Measurements from ENCODE around the gene CCDC188. TPM values are rescaled to one million over a fixed set of nuclear protein-coding genes. Genes with fewer than 3 reads are reported as not detected.

Gene CCDC188
- total RNA-seq, 1 experiment from 2014 or later, result not detected

DNA sequence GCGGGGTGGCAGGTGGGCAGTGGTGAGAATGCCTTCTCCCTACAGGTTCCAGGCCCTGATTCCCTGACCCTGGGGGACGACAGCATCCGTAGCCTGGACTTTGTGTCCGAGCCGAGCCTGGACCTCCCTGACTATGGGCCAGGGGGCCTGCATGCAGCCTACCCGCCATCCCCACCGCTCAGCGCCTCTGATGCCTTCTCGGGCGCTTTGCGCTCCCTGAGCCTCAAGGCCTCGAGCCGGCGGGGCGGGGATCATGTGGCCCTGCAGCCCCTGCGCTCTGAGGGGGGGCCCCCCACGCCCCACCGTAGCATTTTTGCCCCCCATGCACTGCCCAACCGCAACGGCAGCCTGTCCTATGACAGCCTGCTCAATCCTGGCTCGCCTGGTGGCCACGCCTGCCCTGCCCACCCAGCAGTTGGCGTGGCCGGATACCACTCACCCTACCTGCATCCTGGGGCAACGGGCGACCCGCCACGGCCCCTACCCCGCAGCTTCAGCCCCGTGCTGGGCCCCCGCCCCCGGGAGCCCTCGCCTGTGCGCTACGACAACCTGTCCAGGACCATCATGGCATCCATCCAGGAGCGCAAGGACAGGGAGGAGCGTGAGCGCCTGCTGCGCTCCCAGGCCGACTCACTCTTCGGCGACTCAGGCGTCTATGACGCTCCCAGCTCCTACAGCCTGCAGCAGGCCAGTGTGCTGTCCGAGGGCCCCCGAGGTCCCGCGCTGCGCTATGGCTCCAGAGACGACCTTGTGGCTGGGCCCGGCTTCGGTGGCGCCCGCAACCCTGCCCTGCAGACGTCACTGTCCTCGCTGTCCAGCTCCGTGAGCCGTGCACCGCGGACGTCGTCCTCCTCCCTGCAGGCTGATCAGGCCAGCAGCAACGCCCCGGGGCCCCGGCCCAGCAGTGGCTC is 7.9 kb downstream of the CCDC188 start:
- Histone ChIP-seq H3K36me3 (ENCODE audit: low read depth) (no peaks in the 10 kb centered on the region), H4K20me1 (ENCODE audit: insufficient read depth) (no peaks in the 10 kb centered on the region), H3F3A (ENCODE audit: insufficient read depth, low read depth) (no peaks in the 10 kb centered on the region), H3K27ac (no peak overlapping the region), H3K27me3 (ENCODE audit: insufficient read depth, low read depth) (no peaks in the 10 kb centered on the region), H3K79me2 (ENCODE audit: low read depth) (no peaks in the 10 kb centered on the region), H3K4me2 (no peak overlapping the region), H3K4me1 (replicated peaks; ENCODE audit: insufficient read depth) (no peaks in the 10 kb centered on the region), H3K9me2 (ENCODE audit: insufficient read depth) (no peaks in the 10 kb centered on the region), H2AFZ (no peak overlapping the region), H3K9me3 (ENCODE audit: insufficient read depth, low read depth) (no peaks in the 10 kb centered on the region), H3K4me3 (no peak overlapping the region)
- TF ChIP-seq EZH2 (IDR thresholded peaks at IDR 0.05; ENCODE audit: low read depth), result no peak
- TF ChIP-seq, protein P1, sequence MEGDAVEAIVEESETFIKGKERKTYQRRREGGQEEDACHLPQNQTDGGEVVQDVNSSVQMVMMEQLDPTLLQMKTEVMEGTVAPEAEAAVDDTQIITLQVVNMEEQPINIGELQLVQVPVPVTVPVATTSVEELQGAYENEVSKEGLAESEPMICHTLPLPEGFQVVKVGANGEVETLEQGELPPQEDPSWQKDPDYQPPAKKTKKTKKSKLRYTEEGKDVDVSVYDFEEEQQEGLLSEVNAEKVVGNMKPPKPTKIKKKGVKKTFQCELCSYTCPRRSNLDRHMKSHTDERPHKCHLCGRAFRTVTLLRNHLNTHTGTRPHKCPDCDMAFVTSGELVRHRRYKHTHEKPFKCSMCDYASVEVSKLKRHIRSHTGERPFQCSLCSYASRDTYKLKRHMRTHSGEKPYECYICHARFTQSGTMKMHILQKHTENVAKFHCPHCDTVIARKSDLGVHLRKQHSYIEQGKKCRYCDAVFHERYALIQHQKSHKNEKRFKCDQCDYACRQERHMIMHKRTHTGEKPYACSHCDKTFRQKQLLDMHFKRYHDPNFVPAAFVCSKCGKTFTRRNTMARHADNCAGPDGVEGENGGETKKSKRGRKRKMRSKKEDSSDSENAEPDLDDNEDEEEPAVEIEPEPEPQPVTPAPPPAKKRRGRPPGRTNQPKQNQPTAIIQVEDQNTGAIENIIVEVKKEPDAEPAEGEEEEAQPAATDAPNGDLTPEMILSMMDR (conservative IDR thresholded peaks at IDR 0.05), result no peak
- ChIA-PET POLR2A (ENCODE audit: unreplicated experiment) (no interaction called here), CTCF (no interaction called here)
- no TSS peak for BruUV-seq (replicated peaks)
- DNase-seq, result no peak
- intact Hi-C loops (cut with micrococcal nuclease; ENCODE audit: unreplicated experiment), result no loop called here

DNA sequence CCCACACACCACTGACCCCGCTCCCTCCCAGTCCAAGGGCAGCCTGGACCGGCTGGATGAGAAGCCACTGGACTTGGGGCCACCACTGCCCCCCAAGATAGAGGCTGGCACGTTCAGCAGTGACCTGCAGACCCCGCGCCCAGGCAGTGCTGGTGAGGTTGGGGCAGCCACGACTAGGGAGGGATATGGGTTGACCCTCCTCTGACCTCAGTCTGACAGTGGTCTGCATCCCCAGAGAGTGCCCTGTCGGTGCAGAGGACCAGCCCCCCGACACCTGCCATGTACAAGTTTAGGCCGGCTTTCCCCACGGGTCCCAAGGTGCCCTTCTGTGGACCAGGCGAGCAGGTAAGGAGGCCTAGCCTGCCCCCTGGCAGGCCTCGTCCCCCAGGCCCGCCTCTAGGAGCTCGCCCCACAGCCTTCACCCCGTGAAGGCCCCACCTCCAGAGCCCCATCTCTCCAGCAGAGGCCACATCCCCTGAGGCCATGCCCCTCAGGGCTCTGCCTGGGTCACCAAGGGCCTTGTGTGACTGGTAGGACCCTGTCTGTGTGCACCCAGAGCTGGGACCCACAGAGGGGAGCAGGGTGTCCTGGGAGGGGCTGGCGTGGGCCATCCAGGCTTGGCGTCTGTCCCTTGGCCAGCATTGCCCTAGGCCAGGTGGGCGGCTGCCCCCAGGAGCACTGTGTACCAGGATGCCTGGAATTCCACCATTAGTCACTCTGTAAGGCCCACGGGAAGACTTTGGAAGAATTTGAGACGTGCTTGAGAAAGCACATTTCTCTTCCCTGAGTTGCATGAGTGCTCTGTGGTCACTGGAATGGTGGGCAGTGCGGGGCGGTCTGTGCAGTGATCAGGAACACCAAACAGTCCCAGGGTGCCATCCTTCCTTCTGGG is 9.4 kb downstream of the CCDC188 start:
- ChIA-PET POLR2A (ENCODE audit: unreplicated experiment) (no interaction called here), CTCF (no interaction called here)
- TF ChIP-seq, protein P1 (conservative IDR thresholded peaks at IDR 0.05), result no peak
- TF ChIP-seq EZH2 (IDR thresholded peaks at IDR 0.05; ENCODE audit: low read depth), result no peak
- Histone ChIP-seq H3F3A (ENCODE audit: insufficient read depth, low read depth) (no peaks in the 10 kb centered on the region), H3K9me3 (ENCODE audit: insufficient read depth, low read depth) (no peaks in the 10 kb centered on the region), H3K4me3 (no peak overlapping the region), H3K4me1 (replicated peaks; ENCODE audit: insufficient read depth) (no peaks in the 10 kb centered on the region), H3K27ac (no peak overlapping the region), H2AFZ (no peak overlapping the region), H3K4me2 (no peak overlapping the region), H3K27me3 (ENCODE audit: insufficient read depth, low read depth) (no peaks in the 10 kb centered on the region), H3K36me3 (ENCODE audit: low read depth) (no peaks in the 10 kb centered on the region), H4K20me1 (ENCODE audit: insufficient read depth) (no peaks in the 10 kb centered on the region), H3K9me2 (ENCODE audit: insufficient read depth) (no peaks in the 10 kb centered on the region), H3K79me2 (ENCODE audit: low read depth) (no peaks in the 10 kb centered on the region)
- intact Hi-C loops (cut with micrococcal nuclease; ENCODE audit: unreplicated experiment), result no loop called here
- BruUV-seq (replicated peaks), result no TSS peak
- no peak for DNase-seq

DNA sequence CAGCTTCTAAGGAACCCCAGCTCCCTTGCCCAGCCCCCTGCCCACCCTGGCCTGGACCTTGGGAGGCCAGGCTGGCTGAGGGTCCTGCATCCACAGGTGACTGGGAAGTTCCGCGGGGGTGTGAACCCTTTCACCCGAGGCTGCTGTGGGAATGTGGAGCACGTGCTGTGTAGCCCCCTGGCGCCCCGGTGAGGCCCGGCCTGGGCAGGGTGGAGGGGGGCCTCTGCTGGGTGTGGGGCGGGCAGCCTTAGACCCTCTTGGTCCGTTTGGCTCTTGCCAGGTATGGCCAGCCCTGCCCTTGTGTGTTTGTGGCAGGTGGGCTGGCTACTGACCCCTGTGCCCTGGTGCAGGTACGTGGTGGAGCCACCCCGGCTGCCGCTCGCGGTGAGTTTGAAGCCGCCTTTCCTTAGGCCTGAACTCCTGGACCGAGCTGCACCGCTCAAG is 10.3 kb downstream of the CCDC188 start:
- no peak overlapping the region for H3K27ac ChIP-seq
- H3K36me3 ChIP-seq (ENCODE audit: low read depth), result no peaks in the 10 kb centered on the region
- ChIA-PET POLR2A (ENCODE audit: unreplicated experiment) (no interaction called here), CTCF (no interaction called here)
- no TSS peak for BruUV-seq (replicated peaks)
- no peak overlapping the region for H2AFZ ChIP-seq
- no peaks in the 10 kb centered on the region for H3K27me3 ChIP-seq (ENCODE audit: insufficient read depth, low read depth)
- TF ChIP-seq, protein P1 (conservative IDR thresholded peaks at IDR 0.05), result no peak
- TF ChIP-seq EZH2 (IDR thresholded peaks at IDR 0.05; ENCODE audit: low read depth), result no peak
- no peak overlapping the region for H3K4me2 ChIP-seq
- DNase-seq, result no peak
- H3K9me2 ChIP-seq (ENCODE audit: insufficient read depth), result no peaks in the 10 kb centered on the region
- no peak overlapping the region for H3K4me3 ChIP-seq
- H3F3A ChIP-seq (ENCODE audit: insufficient read depth, low read depth), result no peaks in the 10 kb centered on the region
- intact Hi-C loops (cut with micrococcal nuclease; ENCODE audit: unreplicated experiment), result no loop called here
- no peaks in the 10 kb centered on the region for H3K9me3 ChIP-seq (ENCODE audit: insufficient read depth, low read depth)
- H3K4me1 ChIP-seq (replicated peaks; ENCODE audit: insufficient read depth), result no peaks in the 10 kb centered on the region
- no peaks in the 10 kb centered on the region for H3K79me2 ChIP-seq (ENCODE audit: low read depth)
- H4K20me1 ChIP-seq (ENCODE audit: insufficient read depth), result no peaks in the 10 kb centered on the region
